Measurements from ENCODE around the gene ABHD12. TPM values are rescaled to one million over a fixed set of nuclear protein-coding genes. Genes with fewer than 3 reads are reported as not detected.

ABHD12 gene
- total and polyA plus RNA-seq, 2 donors (not counting 3 experiments of a cell fraction or from before 2014, with no cell fraction given) = 19.2 to 36.0 TPM

GRCh38 chr20:25274481-25274880 is 116.2 kb downstream of the ABHD12 start:
- Histone ChIP-seq H3K9me3 (replicated peaks; ENCODE audit: control insufficient read depth, insufficient read depth, low read length) (no peaks in the 10 kb centered on the region), H2AFZ (ENCODE audit: low read depth, low read length) (no peak overlapping the region), H3K9ac (replicated peaks; ENCODE audit: extremely low read depth, insufficient read depth, low read length) (no peak overlapping the region), H4K20me1 (replicated peaks; ENCODE audit: control insufficient read depth, extremely low read depth, insufficient read depth, low read length) (no peaks in the 10 kb centered on the region), H3K9me1 (replicated peaks; ENCODE audit: control insufficient read depth, extremely low read depth, insufficient read depth, low read length) (no peaks in the 10 kb centered on the region), H3K36me3 (ENCODE audit: control insufficient read depth in 2 of 2, extremely low read depth in 1 of 2, insufficient read depth in 2 of 2, low read length in 2 of 2) (peaks cover 4 to 65% of the 10 kb centered on the region in 2 experiments), H3K4me2 (ENCODE audit: insufficient read depth, low read length) (no peak overlapping the region), H3K4me3 (replicated peaks in 1 of 3; ENCODE audit: insufficient read depth in 1 of 3, low read depth in 1 of 3, low read length in 3 of 3) (no peak overlapping the region), H3K4me1 (ENCODE audit: control insufficient read depth, extremely low read depth, insufficient read depth, low read length) (no peaks in the 10 kb centered on the region), H3K79me2 (ENCODE audit: control insufficient read depth, insufficient read depth, low read length) (no peaks in the 10 kb centered on the region), H3K27me3 (ENCODE audit: control insufficient read depth in 2 of 2, insufficient read depth in 2 of 2, low read length in 2 of 2) (no peaks in the 10 kb centered on the region), H3K27ac (ENCODE audit: insufficient read depth, low read depth, low read length) (no peak overlapping the region)
- no peak for FAIRE-seq
- POLR2A ChIA-PET = no interaction called here
- TF ChIP-seq EZH2 (IDR thresholded peaks at IDR 0.05; ENCODE audit: borderline replicate concordance, low read depth, low read length, severe bottlenecking) (no peak), MYC (IDR thresholded peaks at IDR 0.05; ENCODE audit: low read depth, low read length) (no peak), MAX (IDR thresholded peaks at IDR 0.05; ENCODE audit: insufficient read depth, insufficient read length) (no peak), POLR2A (IDR thresholded peaks at IDR 0.05; ENCODE audit: low read depth, low read length) (no peak), GATA2 (IDR thresholded peaks at IDR 0.05; ENCODE audit: insufficient read depth, insufficient read length, low read depth, low read length) (no peak), CTCF (IDR thresholded peaks at IDR 0.05; ENCODE audit: extremely low read depth in 1 of 2, insufficient read depth in 1 of 2, low read depth in 1 of 2, low read length in 2 of 2) (no peak), JUN (IDR thresholded peaks at IDR 0.05; ENCODE audit: borderline replicate concordance, insufficient read depth, insufficient read length, low read depth) (no peak), FOS (IDR thresholded peaks at IDR 0.05; ENCODE audit: borderline replicate concordance, insufficient read depth, low read length) (no peak), POLR2AphosphoS5 (IDR thresholded peaks at IDR 0.05; ENCODE audit: insufficient read depth, low read depth, low read length) (no peak)
- CTCF ChIA-PET = interaction anchor here (1.1 to 1.3 kb wide), 2 partner anchors 9 to 125 kb away, joined by 4 to 6 read pairs; no protein-coding TSS in a partner anchor
- no peak for DNase-seq (ENCODE audit: low read depth, low spot score)
- BruUV-seq (replicated peaks) = no TSS peak
- dilution Hi-C loops (cut with MboI; ENCODE audit: extremely low pct_ligation_motif_present, low sequenced_read_pairs) = no loop called here
- intact Hi-C loops (cut with micrococcal nuclease) = no loop called here
